Head of caudate nucleus (tissue), 42 donors: ENCODE measurements around the gene RYR3.
"Not testable (repeated sequence)": the region's sequence is repeated elsewhere in the genome, so short reads cannot be mapped to it uniquely, and the experiment has no call there.

Experiments used
- DNase-seq, 42 donors: peaks; one replicate each; pipeline versions ENCODE4 v3.0.0 to v3.0.0-alpha.2; 2020 to 2021; ENCODE audit warnings: mixed read lengths in 7 of 42
- intact Hi-C: fragments of 100-400 bp; cut with DNase I; formaldehyde crosslinking; loops from one replicate; pipeline ENCODE4 v1.15.0; 2022

The RYR3 gene

DNA sequence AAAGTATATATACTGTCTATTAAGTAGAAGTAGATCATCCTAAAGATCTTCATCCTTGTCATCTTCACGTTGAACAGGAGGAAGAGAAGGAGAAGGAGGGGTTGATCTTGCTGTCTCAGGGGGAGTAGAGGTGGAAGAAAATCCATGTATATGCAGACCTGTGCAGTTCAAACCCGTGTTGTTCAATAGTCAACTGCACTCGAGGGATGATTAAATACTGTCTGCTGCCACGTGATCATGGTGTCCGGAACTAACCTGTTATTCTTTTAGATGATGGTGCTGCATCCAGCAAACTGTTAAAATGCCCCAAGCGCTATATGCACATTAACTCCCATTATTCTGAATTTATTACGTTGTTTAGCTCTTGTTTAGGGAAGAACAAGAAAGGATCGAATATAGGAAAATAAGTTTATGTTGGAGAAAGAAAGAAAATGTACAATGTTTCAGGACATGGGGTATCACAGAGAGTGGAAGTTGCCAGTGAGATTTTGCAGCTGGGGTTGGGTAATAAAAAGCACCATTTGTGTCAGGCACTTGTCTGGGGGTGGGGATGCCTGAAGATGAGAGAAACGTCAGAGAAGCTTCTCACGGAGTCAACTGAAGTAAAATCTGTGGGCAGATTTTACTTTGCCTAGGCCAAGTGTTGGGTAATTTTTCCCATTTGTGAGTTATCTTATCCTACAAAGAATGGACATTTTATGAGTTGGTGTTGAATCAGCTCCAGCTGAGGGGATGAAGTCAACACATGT, 229.2 kb downstream of the RYR3 start:
- peak in 29 of 42 donors; percentile 14 to 79 (median 42) for DNase-seq
- intact Hi-C loops: loop anchor here (10.0 kb wide), 1 partner anchor 225 kb away; the partner anchor contains the start of gene RYR3

DNA sequence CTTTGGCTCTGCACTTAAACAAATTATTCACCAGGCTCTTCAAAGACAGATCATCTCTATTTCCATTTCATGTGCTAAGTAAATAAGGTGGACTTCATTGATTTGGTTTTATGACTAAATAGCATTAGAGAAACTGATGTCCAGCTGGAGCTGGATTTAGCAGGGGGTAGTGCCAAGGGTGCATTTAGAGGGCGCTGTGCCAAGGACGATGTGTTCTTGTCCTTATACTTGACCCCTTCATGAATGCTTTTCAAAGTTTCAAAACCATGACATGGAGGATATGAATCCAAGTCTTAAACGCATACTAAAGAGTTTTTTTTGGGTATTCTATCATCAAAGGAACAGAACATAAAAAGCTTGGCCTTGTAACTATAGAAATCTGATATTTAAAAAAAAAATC, 233.2 kb downstream of the RYR3 start:
- intact Hi-C loops: loop anchor here (10.0 kb wide), 1 partner anchor 229 kb away; the partner anchor contains the start of gene RYR3

DNA sequence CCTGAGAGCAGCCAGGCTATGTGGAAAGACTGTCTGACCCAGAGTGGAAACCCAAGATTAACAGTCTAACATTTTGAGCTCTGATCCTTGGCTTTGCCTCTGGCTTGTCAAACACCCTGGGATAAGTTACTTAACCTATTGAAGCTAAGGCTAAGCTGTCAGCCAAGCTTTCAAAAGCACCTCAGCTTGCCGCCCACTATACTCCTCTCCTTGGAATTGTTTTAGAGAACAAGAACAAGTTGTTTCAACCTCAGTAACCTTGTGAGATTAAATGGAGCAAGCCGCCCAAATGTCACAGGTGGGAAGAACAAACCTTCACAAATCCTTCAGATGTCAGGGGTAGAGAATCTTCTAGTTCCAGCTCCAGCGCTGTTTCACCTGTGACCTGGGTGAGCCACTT, 235.1 kb downstream of the RYR3 start:
- intact Hi-C loops: loop anchor here (10.0 kb wide), 1 partner anchor 231 kb away; the partner anchor contains the start of gene RYR3
- peak in 39 of 42 donors; percentile 10 to 87 (median 55) for DNase-seq

More for the DNA sequence above, 233.2 kb downstream of the RYR3 start:
- DNase-seq: no peak

DNA sequence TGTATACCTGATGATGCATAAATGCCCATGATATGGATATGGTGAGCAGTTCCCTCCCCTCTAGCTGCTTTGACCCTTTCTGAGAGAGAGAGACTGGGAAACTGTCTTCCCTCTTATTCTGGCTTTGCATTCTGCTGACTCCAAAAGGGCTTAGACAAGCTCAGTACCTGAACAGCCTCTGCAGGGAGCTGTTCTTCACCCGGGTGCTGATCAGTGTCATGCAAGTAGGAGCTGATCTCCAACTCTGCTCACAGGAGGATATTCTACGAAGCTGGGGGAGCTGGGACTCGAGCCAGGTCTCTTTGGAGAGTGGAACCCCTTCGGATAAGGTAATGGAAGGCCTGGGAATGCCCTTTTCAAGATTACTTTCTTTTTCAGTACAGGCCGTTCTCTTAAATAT, 237.1 kb downstream of the RYR3 start:
- intact Hi-C loops: loop anchor here (10.0 kb wide), 1 partner anchor 233 kb away; the partner anchor contains the start of gene RYR3
- peak in 27 of 42 donors; percentile 19 to 71 (median 42) for DNase-seq

DNA sequence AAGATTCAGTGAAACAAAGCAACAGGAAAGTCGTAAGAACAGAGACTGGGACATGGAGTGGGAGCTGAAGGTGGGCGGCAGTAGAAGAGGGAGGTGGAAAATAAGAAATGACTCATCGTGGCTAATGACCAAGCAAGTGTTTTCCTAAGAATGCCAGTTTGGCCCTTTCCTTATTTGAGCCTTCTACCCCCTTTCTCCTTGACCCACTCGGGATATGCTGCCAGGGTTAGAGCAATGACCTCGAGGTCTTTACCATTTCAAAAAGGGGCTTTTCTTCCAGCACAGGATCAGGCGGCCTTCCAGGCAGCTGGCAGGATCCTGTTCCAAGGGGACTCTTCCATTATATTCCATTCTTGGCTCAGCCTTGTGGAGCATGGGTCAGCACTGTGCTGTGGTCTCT, 241.1 kb downstream of the RYR3 start:
- DNase-seq: peak in 32 of 42 donors; percentile 16 to 76 (median 38)

DNA sequence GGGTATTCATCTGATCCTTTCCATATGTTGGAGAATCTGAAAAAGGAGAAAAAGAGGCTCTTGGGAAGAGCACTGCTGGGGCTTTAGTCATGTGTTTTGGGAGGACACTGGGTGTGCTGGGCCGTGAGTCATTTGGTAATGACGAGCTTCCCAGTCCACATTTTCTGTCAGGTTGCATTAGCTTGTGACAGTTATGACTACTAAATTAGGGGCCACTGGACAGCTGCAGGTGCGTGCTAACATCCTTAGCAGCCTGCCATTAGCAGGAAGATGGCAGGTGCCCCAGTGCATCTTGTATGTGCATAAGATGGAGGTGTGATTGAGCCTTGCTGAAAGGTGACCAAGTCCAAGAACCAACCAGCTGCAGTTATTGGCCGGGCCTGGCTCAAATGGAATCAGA, 242.4 kb downstream of the RYR3 start:
- intact Hi-C loops: no loop called here
- DNase-seq: no peak

More for the DNA sequence above, 241.1 kb downstream of the RYR3 start:
- intact Hi-C loops: no loop called here

DNA sequence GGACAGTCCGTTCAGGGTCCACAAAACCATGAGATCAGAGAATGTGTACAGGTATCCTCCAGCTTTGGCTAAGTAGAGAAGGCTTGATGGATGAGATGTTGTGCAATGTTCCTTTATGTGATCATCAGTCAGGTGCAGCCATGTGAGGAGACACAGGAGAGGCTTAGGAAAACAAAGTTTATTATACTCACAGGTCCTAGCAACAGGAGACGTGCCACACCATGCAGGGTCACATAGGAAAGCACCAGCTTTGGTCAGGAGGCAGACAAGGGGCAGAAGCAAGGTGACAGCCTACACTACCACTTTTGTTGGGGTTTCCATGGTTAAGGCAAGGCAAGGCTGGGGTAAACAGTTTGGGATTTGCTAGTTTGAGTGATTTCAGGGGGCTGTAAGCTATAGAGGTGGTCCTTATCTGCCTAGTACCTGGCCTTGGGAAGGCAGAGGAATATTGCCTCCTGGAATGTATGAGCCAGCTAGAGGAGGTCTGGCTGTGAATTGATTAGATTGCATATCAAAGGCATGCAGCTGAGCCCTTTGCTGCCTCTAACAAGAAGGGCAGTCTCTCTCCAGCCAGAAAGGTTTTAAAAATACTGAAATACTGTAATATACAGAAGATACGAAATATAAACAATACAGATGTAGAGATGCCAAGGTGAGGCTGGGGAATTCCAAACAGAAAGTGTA, 248.6 kb downstream of the RYR3 start:
- intact Hi-C loops: no loop called here
- no peak for DNase-seq

DNA sequence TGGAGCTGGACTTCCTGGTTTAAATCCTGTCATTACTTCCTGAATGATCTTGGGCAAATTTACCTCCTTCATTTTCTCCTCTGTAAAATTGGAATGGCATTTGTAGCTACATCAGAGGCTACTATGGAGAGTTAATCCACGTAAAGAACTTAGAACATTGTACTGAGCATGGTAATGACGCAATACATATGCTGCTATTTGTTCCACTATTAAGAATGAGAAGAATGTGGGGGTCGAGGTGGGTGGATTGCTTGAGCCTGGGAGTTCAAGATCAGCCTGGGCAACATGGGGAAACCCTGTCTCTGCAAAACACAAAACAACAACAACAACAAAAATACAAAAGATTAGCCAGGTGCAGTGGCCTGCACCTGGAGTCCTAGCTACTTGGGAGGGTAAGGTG, 250.6 kb downstream of the RYR3 start:
- no peak for DNase-seq
- intact Hi-C loops: no loop called here

DNA sequence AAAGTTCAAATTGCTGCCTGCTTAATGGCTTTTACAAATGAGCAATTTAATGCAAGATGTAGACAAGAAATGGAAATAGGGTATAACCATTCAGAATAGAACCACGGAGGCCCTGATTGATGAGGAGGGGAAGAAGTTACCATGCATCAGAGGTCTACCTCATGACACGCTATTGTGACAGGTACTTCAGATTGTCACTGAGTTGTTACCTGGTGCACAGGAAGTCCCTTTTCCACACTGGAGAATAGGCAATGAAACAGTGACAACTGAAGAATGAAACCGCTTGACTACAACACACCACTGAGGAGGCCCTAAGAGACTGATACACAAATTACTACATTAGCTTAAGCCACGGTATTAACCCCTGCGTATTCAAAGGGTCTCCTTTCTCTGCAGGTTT, 251.2 kb downstream of the RYR3 start:
- intact Hi-C loops: no loop called here
- no peak for DNase-seq

DNA sequence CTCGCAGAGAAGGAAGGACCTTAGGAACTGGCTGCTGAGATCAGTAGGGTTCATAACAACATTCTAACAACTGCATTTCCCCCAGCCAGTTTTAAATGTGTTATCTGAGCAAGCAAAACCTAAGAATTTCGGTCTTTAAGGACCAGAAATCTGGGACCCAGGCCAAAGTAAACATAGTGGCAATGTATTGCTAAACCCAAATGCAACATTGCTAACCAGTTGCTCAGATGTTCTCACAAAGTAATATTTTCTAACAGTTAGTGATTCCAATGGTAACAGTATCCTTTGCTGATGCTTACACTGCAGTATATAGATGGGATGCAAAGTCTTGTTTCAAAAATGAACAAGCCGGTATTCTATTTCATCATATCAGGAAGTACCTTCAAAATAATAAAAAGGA, 254.3 kb downstream of the RYR3 start:
- intact Hi-C loops: no loop called here
- DNase-seq: no peak

DNA sequence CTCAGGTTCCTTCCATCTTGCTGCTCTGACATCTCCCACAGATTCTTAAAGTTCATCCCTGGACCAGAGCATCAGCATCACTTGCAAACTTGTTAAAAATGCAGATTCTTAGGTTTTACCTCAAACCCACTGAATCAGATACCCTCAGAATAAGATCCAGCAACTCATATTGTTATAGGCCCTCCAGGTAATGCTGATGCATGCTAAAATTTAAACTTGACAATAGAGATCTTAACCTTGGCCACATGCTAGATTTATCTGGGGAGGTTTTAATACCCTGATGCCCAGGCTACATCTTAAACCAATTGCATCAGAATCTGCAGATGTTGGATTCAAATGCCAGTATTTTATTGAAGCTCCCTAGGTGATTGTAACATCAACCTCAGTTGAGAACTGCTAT, 256.9 kb downstream of the RYR3 start:
- no peak for DNase-seq
- intact Hi-C loops: no loop called here

DNA sequence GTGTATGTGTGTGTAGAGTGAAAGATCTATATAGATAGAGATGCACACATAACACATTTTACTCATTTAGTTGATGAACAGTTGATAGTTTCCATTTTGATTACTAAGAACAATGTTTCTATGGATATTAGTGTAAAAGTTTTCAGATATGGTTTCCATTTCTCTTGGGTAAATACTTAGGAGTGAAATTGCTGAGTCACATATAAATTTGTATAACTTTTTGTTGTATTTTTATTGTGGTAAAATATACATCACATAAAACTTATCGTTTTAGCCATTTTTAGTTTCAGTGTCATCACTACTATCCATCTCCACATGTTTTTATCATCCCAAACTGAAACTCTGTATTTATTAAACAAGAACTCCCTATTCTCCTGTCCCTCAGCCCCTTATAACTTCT, 258.3 kb downstream of the RYR3 start:
- intact Hi-C loops: no loop called here
- DNase-seq: no peak

DNA sequence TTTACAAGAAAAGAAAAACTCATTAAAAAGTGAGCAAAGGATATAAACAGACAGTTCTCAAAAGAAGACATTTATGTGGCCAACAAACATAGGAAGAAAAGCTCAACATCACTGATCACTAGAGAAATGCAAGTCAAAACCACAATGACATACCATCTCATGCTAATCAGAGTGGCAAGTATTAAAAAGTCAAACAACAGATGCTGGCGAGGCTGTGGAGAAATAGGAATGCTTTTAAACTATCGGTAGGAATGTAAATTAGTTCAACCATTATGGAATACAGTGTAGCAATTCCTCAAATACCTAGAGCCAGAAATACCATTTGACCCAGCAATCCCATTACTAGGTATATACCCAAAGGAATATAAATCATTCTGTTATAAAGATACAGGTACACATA, 267.1 kb downstream of the RYR3 start:
- intact Hi-C loops, DNase-seq: not testable (repeated sequence)

DNA sequence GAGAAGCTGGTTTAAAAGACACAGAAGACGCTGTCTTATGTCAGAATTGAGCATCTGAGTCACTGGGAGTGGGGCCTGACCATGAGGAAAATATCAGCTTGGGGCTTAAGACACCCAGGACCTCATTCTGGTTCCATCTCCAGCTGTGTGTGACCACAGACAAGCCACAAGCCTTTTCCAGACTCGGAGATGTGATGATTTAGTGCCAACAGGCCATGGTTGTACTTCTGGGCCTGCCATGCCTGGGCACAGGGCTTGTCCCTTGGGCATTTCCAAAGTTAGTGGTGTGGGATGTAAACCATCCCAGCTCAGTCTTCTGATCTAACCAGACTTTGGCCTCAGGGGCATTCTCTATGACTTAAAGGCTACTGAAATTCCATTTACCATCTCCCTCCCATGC, 269.8 kb downstream of the RYR3 start:
- intact Hi-C loops: no loop called here
- no peak for DNase-seq

DNA sequence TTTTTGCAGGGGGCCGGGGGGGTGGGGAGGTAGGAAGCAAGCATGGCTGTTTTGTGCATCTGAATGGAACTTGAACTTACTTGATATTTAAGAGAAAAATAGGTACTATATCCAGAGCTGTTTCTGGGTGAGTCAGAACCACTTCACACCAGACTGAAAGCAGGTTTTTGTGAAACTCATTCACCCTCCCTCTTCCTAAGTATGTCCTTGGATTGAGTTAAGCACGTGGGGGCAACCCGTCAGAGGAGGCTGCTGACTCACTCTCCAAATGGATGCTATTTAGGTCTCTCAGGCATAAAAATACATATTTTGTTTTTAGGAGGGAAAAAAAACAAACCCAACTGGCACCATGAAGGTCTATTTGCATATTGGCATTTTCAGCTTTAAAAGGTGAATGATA, 270.3 kb downstream of the RYR3 start:
- intact Hi-C loops: no loop called here
- peak in 41 of 42 donors; percentile 18 to 90 (median 63) for DNase-seq

DNA sequence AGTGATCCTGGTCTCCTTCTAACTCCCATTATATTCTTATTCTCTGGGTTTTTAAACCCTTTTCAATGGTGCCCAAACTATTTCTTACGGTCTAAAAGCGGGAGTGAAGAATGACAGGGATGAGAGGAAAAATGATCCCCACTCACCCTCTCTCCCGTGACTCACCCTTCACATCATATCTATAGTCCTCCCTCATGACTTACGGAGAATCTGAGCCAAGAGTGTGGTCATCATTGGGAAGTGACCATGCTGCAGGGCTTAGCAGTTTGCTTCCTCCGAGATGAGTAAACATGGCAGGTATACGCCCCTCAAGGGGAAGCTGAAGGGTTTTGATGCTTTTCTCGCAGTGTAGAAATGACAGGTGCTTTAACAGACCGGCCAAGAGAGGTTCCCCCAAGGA, 274.0 kb downstream of the RYR3 start:
- DNase-seq: no peak
- intact Hi-C loops: no loop called here

DNA sequence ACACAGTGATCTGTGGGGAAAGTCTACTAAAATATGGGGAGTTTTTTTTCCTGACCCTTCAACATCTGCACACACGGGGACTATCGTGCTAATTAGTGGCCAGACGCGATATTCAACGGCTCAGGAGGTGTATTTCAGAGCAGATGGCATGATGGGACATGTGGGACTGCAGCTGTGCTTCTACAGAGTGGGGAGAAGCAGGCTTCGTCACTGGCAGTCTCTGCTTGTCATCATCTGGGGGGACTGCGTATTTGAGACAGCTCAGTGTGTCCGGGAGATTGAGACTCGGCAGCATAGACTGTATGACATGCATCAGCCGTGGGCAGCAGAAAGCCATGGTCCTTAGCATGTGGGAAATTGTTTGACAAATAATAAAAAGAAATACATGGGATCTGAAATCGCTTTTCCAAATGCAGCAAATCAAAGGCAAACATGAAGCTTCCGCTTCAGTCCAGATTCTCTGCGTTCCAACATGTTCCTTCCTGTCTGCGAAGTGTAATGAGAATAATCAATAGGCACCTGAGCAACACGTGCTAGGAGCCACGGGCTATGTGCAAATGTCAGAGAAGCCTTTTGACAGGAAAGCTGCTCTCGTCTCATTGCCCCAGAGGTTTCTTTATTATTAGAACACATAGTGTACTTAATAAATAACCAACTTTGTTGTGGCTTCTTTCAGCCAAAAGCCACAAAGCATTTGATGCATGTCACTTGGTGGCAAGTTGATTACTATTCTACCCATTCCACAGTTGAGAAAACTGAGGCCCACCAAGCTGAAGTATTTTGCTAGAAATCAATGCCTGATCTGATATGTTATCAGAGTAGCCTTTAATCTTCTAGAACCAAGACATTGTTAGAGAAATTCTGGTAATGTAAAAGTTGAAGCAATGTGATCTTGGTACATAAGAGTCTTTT, 276.3 kb downstream of the RYR3 start:
- intact Hi-C loops: no loop called here
- DNase-seq: no peak

DNA sequence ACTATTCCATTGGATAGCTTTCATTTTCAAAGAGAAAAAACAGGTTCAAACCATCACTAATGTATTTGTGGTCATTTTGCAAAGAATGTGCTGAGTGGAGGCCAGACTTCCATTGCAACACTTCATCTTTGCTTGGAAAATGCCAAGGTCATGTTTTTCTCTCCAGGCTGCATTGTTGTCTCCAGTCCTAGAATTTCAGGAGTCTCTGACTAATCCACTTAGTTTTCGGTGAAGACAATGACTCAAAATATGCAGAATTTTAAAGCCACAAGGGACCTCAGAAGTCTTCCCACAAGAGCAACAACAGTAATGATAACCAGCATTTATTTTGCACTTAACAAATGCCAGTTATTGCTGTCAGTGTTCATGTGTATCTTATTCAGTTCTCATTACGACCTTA, 277.0 kb downstream of the RYR3 start:
- DNase-seq: no peak
- intact Hi-C loops: no loop called here

DNA sequence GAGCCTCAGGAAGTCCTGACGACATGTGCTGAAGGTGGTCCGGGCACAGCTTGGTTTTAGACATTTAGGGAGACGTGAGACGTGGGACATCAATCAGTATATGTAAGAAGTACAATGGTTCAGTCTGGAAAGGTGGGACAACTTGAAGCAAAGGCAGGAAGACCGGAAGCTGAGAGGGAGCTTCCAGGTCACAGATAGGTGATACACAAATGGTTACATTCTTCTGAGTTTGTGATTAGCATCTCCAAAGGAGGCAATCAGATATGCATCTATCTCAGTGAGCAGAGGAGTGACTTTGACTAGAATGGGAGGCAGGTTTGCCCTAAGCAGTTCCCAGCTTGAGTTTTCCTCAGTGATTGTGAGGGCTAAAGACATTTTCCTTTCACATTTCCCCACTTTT, 282.1 kb downstream of the RYR3 start:
- intact Hi-C loops: no loop called here
- no peak for DNase-seq
